Caco-2 (cell line): ENCODE data around the gene TMEFF2. TPM values are rescaled to one million over a fixed set of nuclear protein-coding genes. Genes with fewer than 3 reads are reported as not detected.

Experiments used
- BruUV-seq: library from RNA; stranded (reverse); fragments of 400-500 nt; replicated peaks from 2 replicates; lab custom pipeline; 2021; lab: Mats Ljungman, UMichigan
- CTCF ChIA-PET: fragments of 300-600 bp; sonication (Branson Sonifier 250); formaldehyde crosslinking; loops from one replicate; lab custom pipeline; 2022; ENCODE audit warnings: antibody characterized with exemption; lab: Charles Lee
- POLR2A ChIA-PET: fragments of 300-600 bp; sonication (Branson Sonifier 250); formaldehyde crosslinking; loops from one replicate; lab custom pipeline; 2022; ENCODE audit warnings: antibody characterized with exemption; lab: Charles Lee
- DNase-seq, 2 experiments: peaks; one replicate each; pipeline versions ENCODE4 v3.0.0 to v3.0.0-alpha.2; 2020 to 2022
- H3K27me3 ChIP-seq: replicated peaks from 2 replicates; pipeline ENCODE4 v1.6.0; 2011; ENCODE audit warnings: low read length; ENCODE audit not compliant: control insufficient read depth, insufficient read depth
- H3K36me3 ChIP-seq: 2 replicates; pipeline ENCODE4 v1.5.1; 2011; ENCODE audit warnings: low read length; ENCODE audit not compliant: control insufficient read depth, insufficient read depth
- H3K4me1 ChIP-seq: fragments of 250-450 bp; sonication (Bioruptor Pico); 2 replicates; pipeline ENCODE4 v1.5.1; 2020; ENCODE audit warnings: mild to moderate bottlenecking
- H3K4me3 ChIP-seq: 2 replicates; pipeline ENCODE4 v1.5.1; 2011; ENCODE audit warnings: low read depth, mild to moderate bottlenecking, control low read depth, low read length
- H3K9me3 ChIP-seq: fragments of 250-450 bp; sonication (Bioruptor Pico); 2 replicates; pipeline ENCODE4 v1.5.1; 2020; ENCODE audit warnings: mild to moderate bottlenecking, moderate library complexity
- H3K27ac Mint-ChIP-seq: one replicate; pipeline ENCODE4 v1.8.0; 2022; ENCODE audit warnings: mixed read lengths; ENCODE audit not compliant: unreplicated experiment
- H3K27me3 Mint-ChIP-seq: one replicate; pipeline ENCODE4 v1.8.0; 2022; ENCODE audit warnings: mixed read lengths; ENCODE audit not compliant: insufficient read depth, unreplicated experiment
- H3K36me3 Mint-ChIP-seq: one replicate; pipeline ENCODE4 v1.8.0; 2022; ENCODE audit warnings: mild to moderate bottlenecking, mixed read lengths; ENCODE audit not compliant: insufficient read depth, unreplicated experiment
- H3K4me1 Mint-ChIP-seq: one replicate; pipeline ENCODE4 v1.8.0; 2022; ENCODE audit warnings: low read depth, mixed read lengths; ENCODE audit not compliant: unreplicated experiment
- H3K4me3 Mint-ChIP-seq: one replicate; pipeline ENCODE4 v1.8.0; 2022; ENCODE audit warnings: mild to moderate bottlenecking, moderate library complexity, mixed read lengths; ENCODE audit not compliant: unreplicated experiment
- H3K9me3 Mint-ChIP-seq: one replicate; pipeline ENCODE4 v1.8.0; 2022; ENCODE audit warnings: mixed read lengths; ENCODE audit not compliant: unreplicated experiment
- intact Hi-C: fragments of 100-400 bp; cut with micrococcal nuclease; formaldehyde crosslinking; loops from one replicate; pipeline ENCODE4 v1.10.0; 2022; ENCODE audit not compliant: unreplicated experiment
- total RNA-seq: library from RNA; stranded (reverse); gene quantifications from 2 replicates; pipeline ENCODE4 v1.2.3, GENCODE V29; 2022
- TF ChIP-seq, protein P1 (sequence below), 2 experiments: fragments of 200-600 bp in 1 of 2; IDR thresholded peaks; 1 replicate in 1 of 2; 2 replicates in 1 of 2; pipeline versions ENCODE4 v1.5.1 to v1.8.0; 2011 to 2022; ENCODE audit warnings: antibody characterized with exemption in 1 of 2, control low read depth in 1 of 2, inconsistent platforms in 1 of 2, low read depth in 1 of 2, low read length in 1 of 2, mild to moderate bottlenecking in 1 of 2, moderate library complexity in 1 of 2; ENCODE audit not compliant: insufficient read depth in 1 of 2, severe bottlenecking in 1 of 2, unreplicated experiment in 1 of 2

TMEFF2 gene
- total RNA-seq, 1 experiment from 2014 or later, result not detected

DNA sequence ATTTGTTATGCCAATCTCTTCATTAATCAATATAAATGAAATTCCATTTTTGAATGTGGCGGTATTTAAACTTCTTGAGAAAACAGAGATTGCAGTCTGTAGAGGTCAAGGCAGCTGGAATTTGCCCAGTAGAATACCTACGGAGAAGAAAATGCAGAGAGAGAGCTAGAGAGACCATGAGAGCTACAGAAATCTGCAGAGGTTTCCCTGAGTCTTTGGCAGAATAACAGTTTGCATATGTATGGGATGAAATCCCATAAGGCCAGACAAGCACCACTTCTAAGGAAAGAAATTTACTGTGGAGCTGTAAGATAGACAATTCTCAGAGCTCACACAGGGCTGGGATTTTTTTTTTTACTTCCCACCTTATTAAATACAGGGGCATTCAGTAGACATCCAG is 23.6 kb upstream of the TMEFF2 start:
- Mint-ChIP-seq H3K4me3 (no peak overlapping the region), H3K27ac (no peak overlapping the region), H3K36me3 (no peaks in the 10 kb centered on the region), H3K9me3 (no peaks in the 10 kb centered on the region), H3K27me3 (peaks cover 2% of the 10 kb centered on the region), H3K4me1 (no peaks in the 10 kb centered on the region)
- Histone ChIP-seq H3K4me3 (no peak overlapping the region), H3K27me3 (no peaks in the 10 kb centered on the region), H3K36me3 (no peaks in the 10 kb centered on the region), H3K4me1 (no peaks in the 10 kb centered on the region), H3K9me3 (no peaks in the 10 kb centered on the region)
- TF ChIP-seq, protein P1, sequence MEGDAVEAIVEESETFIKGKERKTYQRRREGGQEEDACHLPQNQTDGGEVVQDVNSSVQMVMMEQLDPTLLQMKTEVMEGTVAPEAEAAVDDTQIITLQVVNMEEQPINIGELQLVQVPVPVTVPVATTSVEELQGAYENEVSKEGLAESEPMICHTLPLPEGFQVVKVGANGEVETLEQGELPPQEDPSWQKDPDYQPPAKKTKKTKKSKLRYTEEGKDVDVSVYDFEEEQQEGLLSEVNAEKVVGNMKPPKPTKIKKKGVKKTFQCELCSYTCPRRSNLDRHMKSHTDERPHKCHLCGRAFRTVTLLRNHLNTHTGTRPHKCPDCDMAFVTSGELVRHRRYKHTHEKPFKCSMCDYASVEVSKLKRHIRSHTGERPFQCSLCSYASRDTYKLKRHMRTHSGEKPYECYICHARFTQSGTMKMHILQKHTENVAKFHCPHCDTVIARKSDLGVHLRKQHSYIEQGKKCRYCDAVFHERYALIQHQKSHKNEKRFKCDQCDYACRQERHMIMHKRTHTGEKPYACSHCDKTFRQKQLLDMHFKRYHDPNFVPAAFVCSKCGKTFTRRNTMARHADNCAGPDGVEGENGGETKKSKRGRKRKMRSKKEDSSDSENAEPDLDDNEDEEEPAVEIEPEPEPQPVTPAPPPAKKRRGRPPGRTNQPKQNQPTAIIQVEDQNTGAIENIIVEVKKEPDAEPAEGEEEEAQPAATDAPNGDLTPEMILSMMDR (IDR thresholded peaks at IDR 0.05; ENCODE audit: insufficient read depth in 1 of 2, low read depth in 1 of 2, low read length in 1 of 2, severe bottlenecking in 1 of 2, unreplicated experiment in 1 of 2), result no peak
- ChIA-PET POLR2A (no interaction called here), CTCF (no interaction called here)
- no peak for DNase-seq
- intact Hi-C loops, result no loop called here
- BruUV-seq, result no TSS peak

DNA sequence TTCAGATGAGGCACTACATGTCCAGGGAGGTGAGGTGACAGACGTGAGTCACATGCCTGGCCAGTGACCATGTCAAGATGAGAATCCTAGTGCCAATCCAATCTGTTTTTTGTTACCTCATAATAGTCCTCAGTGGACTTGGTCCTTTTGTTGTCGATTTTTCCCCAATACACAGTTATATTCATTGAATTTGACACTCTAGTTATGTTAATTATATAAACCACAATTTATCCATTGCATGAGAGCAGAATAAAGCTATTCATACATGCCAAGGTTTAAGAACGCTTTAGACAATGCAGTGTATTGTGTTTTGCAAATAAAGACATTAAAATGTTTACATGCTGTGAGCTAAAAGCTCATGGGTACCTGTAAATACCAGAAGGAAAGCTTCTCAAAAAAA is 21.6 kb upstream of the TMEFF2 start:
- BruUV-seq, result no TSS peak
- no peak overlapping the region for H3K4me3 Mint-ChIP-seq
- Histone ChIP-seq H3K4me3 (no peak overlapping the region), H3K4me1 (no peaks in the 10 kb centered on the region), H3K27me3 (no peaks in the 10 kb centered on the region), H3K9me3 (no peaks in the 10 kb centered on the region), H3K36me3 (no peaks in the 10 kb centered on the region)
- H3K27me3 Mint-ChIP-seq, result peaks cover 5% of the 10 kb centered on the region
- H3K9me3 Mint-ChIP-seq, result no peaks in the 10 kb centered on the region
- no peaks in the 10 kb centered on the region for H3K4me1 Mint-ChIP-seq
- no peak for DNase-seq
- ChIA-PET CTCF (no interaction called here), POLR2A (no interaction called here)
- TF ChIP-seq, protein P1 (IDR thresholded peaks at IDR 0.05; ENCODE audit: insufficient read depth in 1 of 2, low read depth in 1 of 2, low read length in 1 of 2, severe bottlenecking in 1 of 2, unreplicated experiment in 1 of 2), result no peak
- intact Hi-C loops, result no loop called here
- H3K36me3 Mint-ChIP-seq, result no peaks in the 10 kb centered on the region
- H3K27ac Mint-ChIP-seq, result no peak overlapping the region

DNA sequence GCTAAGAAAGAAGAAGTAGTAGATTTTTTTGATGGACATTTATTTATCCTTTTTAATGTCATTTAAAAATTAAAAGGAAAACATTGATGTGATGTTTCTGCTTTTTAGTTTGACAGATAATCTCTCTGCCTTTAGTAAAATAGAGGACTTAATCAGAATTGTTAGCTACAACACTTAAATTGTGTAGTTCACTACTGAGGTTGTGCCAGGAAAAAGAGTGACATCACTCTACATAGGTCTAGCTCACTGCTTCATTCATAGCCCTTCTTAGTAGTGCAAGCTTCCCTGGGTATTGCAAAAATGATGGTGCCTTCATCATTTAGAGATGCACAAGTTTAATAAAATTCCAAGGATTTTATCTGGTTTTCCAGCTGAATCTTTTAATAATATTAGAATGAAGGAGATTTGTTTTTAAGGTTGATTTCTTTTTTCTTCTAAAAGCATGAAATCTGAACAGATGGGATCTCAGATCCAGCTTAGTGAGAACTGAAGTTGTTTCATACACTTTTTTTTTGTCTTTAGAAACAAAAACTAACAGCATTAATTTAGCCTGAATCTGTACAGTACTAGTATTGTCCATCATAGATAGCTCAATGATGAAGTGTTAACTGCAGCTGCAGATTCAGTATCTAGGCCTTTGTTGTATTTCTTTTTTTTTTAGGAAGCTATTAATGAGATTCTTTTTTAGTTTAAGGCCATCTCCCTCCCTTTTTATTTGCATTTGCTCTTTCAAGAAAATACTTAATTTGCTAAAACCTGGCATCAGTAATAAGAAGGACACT is 20.6 kb upstream of the TMEFF2 start:
- DNase-seq, result no peak
- H3K27me3 ChIP-seq, result no peaks in the 10 kb centered on the region
- Mint-ChIP-seq H3K36me3 (no peaks in the 10 kb centered on the region), H3K27ac (no peak overlapping the region), H3K4me3 (no peak overlapping the region), H3K27me3 (peaks cover 5% of the 10 kb centered on the region), H3K9me3 (no peaks in the 10 kb centered on the region), H3K4me1 (no peaks in the 10 kb centered on the region)
- TF ChIP-seq, protein P1 (IDR thresholded peaks at IDR 0.05; ENCODE audit: insufficient read depth in 1 of 2, low read depth in 1 of 2, low read length in 1 of 2, severe bottlenecking in 1 of 2, unreplicated experiment in 1 of 2), result no peak
- no TSS peak for BruUV-seq
- no peaks in the 10 kb centered on the region for H3K9me3 ChIP-seq
- POLR2A ChIA-PET, result no interaction called here
- no peak overlapping the region for H3K4me3 ChIP-seq
- H3K36me3 ChIP-seq, result no peaks in the 10 kb centered on the region
- intact Hi-C loops, result no loop called here
- CTCF ChIA-PET, result no interaction called here
- H3K4me1 ChIP-seq, result no peaks in the 10 kb centered on the region
